Measurements from ENCODE around the gene KCTD20. TPM values are rescaled to one million over a fixed set of nuclear protein-coding genes. Genes with fewer than 3 reads are reported as not detected.

KCTD20 gene
- total RNA-seq, 1 experiment from 2014 or later: 41.6 TPM

- Histone ChIP-seq H3K27me3 (ENCODE audit: control insufficient read depth, insufficient read depth, low read length) (no peaks in the 10 kb centered on the region), H3K36me3 (ENCODE audit: control insufficient read depth, insufficient read depth, low read length) (no peaks in the 10 kb centered on the region), H3K27ac (ENCODE audit: low read length) (peak overlapping the region; percentile 73), H3K4me3 (ENCODE audit: low read depth in 2 of 2, low read length in 2 of 2) (peak overlapping the region; percentile 53 to 67), H3K9me3 (ENCODE audit: control insufficient read depth, insufficient read depth, low read depth, low read length) (no peaks in the 10 kb centered on the region), H3K4me1 (ENCODE audit: control insufficient read depth, insufficient read depth, low read length) (0 out of 2 replicates have a peak, but pooled peaks cover 5% of the 10 kb centered on the region)
- in situ Hi-C loops (cut with HindIII; ENCODE audit: low pct_unique_long_range_greater_than_20kb, low sequenced_read_pairs) (no loop called here), intact Hi-C loops (cut with micrococcal nuclease; ENCODE audit: unreplicated experiment) (no loop called here)
- ChIA-PET POLR2A (interaction anchor here (1.1 kb wide), 1 partner anchor 172 kb away, joined by 7 read pairs; no protein-coding TSS in a partner anchor), CTCF (no interaction called here)
- no peak for ATAC-seq
- no peak for TF ChIP-seq CTCF (IDR thresholded peaks at IDR 0.05)
- no peak for TF ChIP-seq TCF7L2 (IDR thresholded peaks at IDR 0.05; ENCODE audit: low read depth, low read length)
- no peak for TF ChIP-seq POLR2AphosphoS5 (IDR thresholded peaks at IDR 0.05; ENCODE audit: low read depth, low read length)
- TF ChIP-seq SIN3A (IDR thresholded peaks at IDR 0.05; ENCODE audit: borderline replicate concordance, insufficient read depth, low read depth, low read length): no peak
- TF ChIP-seq REST (IDR thresholded peaks at IDR 0.05; ENCODE audit: insufficient read depth in 1 of 2, low read depth in 2 of 2, low read length in 1 of 2): no peak
- no peak for DNase-seq (ENCODE audit: low read depth, low spot score)
- no TSS peak for BruUV-seq (replicated peaks)
Observed at GRCh38 chr6:36422714-36423100, 20.1 kb upstream of the KCTD20 start.

- in situ Hi-C loops (cut with HindIII; ENCODE audit: low pct_unique_long_range_greater_than_20kb, low sequenced_read_pairs) (no loop called here), intact Hi-C loops (cut with micrococcal nuclease; ENCODE audit: unreplicated experiment) (no loop called here)
- peak; percentile 89 for TF ChIP-seq CTCF (IDR thresholded peaks at IDR 0.05)
- TF ChIP-seq TCF7L2 (IDR thresholded peaks at IDR 0.05; ENCODE audit: low read depth, low read length): no peak
- ChIA-PET CTCF (interaction anchor here (0.6 kb wide), 2 partner anchors 36 to 300 kb away, joined by 3 to 4 read pairs; no protein-coding TSS in a partner anchor), POLR2A (interaction anchor here (0.6 to 1.1 kb wide), 4 partner anchors 24 to 175 kb away, joined by 3 to 7 read pairs (median 4); no protein-coding TSS in a partner anchor)
- Histone ChIP-seq H3K27me3 (ENCODE audit: control insufficient read depth, insufficient read depth, low read length) (no peaks in the 10 kb centered on the region), H3K9me3 (ENCODE audit: control insufficient read depth, insufficient read depth, low read depth, low read length) (no peaks in the 10 kb centered on the region), H3K4me1 (ENCODE audit: control insufficient read depth, insufficient read depth, low read length) (0 out of 2 replicates have a peak, but pooled peaks cover 5% of the 10 kb centered on the region), H3K4me3 (ENCODE audit: low read depth in 2 of 2, low read length in 2 of 2) (peak overlapping the region; percentile 67 to 90), H3K27ac (ENCODE audit: low read length) (peak overlapping the region; percentile 96), H3K36me3 (ENCODE audit: control insufficient read depth, insufficient read depth, low read length) (no peaks in the 10 kb centered on the region)
- peak; percentile 87 for DNase-seq (ENCODE audit: low read depth, low spot score)
- BruUV-seq (replicated peaks): no TSS peak
- peak; percentile 99 for ATAC-seq
Observed at GRCh38 chr6:36423101-36423824, 19.5 kb upstream of the KCTD20 start.

Data from Panc1 (cell line).